ENCODE data around the gene HSF4.
"Not testable (repeated sequence)": the region's sequence is repeated elsewhere in the genome, so short reads cannot be mapped to it uniquely, and the experiment has no call there.

The HSF4 gene

GRCh38 chr16:67164599-67165061 lies at the start of gene HSF4:
TSS of gene HSF4 (plus strand) at chr16:67164745. CDS start at chr16:67164812, 67 bp downstream.
- DNase-seq (ENCODE audit: low spot score) = peak; percentile 77

GRCh38 chr16:67114793-67115192 lies 49.8 kb upstream of the HSF4 start:
- DNase-seq (ENCODE audit: low spot score) = no peak

- peak; percentile 81 for DNase-seq (ENCODE audit: low spot score)
These were observed 48.9 kb upstream of the HSF4 start for GRCh38 chr16:67115639-67116038.

DNA sequence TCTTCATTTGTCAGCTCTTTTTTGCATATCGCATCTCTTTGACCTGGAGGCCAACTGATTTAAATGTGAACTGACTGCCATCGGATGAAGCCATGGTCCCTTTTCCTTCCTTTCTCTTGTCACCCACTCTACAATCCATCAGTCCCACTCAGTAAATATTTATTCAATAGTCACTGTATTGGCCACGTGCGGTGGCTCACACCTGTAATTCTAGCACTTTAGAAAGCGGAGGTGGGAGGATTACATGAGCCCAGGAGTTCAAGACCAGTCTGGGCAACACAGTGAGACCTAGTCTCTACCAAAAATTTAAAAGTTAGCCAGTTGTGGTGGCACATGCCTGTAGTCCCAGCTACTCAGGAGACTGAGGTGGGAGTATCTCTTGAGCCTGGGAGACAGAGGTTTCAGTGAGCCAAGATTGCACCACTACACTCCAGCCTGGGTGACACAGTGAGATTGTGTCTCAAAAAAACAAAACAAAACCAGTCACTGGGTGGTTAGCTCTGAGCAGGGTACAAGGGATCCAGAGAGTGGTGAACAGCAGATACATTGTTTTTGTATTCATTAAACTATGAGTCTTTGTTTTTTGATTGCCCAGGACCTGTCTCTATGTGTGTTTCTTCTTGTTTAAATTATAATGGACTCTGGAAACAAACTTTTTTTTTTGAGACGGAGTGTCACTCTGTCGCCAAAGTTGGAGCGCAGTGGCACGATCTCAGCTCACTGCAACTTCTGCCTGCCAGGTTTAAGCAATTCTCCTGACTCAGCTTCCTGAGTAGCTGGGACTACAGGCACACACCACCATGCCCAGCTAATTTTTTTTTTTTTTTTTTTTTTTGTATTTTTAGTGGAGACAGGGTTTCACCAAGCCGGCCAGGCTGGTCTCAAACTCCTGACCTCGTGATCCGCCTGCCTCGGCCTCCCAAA lies 47.9 kb upstream of the HSF4 start:
- DNase-seq (ENCODE audit: low spot score) = no peak

DNA sequence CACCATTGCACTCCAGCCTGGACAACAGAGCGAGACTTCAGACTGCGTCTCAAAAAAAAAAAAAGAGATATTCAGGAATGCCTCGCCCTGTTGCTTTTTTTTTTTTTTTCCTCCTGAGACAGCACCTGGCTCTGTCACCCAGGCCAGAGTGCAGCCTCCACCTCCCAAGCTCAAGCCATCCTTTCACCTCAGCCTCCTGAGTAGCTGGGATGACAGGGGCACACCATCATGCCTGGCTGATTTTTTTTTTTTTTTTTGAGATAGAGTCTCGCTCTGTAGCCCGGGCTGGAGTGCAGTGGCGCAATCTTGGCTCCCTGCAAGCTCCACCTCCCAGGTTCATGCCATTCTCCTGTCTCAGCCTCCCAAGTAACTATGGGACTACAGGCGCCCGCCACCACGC lies 46.8 kb upstream of the HSF4 start:
- DNase-seq (ENCODE audit: low spot score) = no peak

DNA sequence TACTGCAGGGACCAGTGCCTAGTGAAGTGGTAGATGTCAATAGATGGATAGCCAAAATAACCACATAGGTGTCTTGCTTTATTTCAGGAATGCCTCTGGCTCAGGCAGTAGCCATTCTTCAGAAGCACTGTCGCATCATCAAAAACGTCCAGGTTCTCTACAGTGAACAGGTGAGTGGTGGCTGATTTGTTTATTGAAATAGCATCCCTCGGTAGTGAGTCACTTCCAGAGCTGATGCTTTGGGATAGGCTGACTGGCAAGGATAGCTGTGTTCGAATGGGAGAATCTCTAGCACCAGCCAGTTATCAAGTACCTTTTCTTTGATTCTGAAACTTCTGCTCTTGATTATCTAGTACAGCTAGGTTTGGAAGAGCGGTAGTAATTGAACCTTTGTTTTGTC lies 44.5 kb upstream of the HSF4 start:
- no peak for DNase-seq (ENCODE audit: low spot score)

DNA sequence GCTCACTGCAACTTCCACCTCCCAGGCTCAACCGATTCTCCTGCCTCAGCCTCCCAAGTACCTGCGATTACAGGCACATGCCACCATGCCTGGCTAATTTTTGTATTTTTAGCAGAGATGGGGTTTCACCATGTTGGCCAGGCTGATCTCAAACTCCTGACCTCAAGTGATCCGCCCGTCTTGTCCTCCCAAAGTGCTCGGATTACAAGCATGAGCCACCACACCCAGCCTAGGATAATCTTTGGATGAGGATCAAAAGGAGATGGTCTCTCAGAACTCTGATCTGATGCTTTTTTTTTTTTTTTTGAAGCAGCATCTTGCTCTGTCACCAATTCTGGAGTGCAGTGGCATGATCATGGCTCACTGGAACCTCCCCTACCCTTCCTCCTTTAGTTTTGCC lies 41.7 kb upstream of the HSF4 start:
- not testable (repeated sequence) for DNase-seq (ENCODE audit: low spot score)

DNA sequence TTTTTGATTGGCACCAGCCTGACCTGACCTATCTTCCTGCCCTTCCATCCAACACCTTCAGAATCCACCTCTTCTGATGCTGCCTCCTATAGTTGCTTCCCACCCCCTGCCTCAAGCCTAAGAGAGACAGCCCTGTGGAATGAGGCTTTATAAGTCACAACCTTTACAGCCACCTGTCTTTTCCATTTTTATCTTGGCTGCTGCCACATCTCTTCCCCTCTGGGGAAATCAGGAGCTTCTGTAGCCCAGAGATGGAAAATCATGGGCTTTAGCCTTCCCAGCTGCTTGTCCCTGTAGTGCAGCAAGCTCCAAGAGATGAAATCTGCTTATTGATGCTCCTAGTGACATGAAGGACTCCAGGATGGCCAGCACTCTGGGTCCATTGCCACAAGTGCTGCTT lies 36.1 kb upstream of the HSF4 start:
- DNase-seq (ENCODE audit: low spot score) = no peak

GRCh38 chr16:67128887-67129286 lies 35.7 kb upstream of the HSF4 start:
- DNase-seq (ENCODE audit: low spot score) = no peak

DNA sequence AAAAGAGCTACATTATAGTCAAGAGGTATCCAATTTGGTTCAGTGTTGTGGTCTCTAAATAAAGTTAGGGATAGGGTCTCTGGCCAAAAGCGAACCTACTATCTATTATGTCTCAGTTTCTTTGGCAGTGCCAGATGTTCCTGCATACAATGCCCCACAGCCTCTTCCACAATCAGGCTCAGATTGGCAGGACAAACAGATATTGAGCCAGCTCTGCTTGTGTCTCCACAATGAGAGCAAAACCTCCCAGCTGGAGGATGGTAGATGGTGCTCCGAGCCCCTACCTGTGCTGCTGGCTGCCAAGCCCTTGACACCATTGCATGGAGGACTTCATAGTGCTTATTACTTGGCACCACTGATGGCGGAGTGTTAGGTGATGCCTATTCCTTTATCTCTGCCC lies 35.1 kb upstream of the HSF4 start:
- DNase-seq (ENCODE audit: low spot score) = no peak

- no peak for DNase-seq (ENCODE audit: low spot score)
These were observed 26.9 kb upstream of the HSF4 start for GRCh38 chr16:67137605-67138004.

DNA sequence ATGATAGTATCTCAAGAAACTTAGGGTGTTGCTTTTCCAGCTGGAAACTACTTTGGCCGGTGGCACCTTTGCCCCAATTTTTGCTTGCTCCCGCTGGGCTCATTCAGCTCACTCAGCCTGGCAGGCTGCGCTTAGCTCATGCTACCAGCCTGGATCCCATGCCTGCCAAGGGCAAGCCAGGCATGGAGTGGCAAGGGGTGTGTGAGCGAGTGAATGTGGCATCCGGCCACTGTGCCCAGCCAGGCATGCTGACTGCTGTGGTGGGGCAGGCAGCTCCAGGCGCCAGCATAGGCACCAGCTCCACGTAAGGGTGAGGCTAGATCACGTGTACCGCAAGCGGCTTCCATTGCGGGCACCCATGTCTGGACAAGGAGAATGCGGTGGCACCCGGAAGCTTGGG lies 23.2 kb upstream of the HSF4 start:
- DNase-seq (ENCODE audit: low spot score) = no peak

DNA sequence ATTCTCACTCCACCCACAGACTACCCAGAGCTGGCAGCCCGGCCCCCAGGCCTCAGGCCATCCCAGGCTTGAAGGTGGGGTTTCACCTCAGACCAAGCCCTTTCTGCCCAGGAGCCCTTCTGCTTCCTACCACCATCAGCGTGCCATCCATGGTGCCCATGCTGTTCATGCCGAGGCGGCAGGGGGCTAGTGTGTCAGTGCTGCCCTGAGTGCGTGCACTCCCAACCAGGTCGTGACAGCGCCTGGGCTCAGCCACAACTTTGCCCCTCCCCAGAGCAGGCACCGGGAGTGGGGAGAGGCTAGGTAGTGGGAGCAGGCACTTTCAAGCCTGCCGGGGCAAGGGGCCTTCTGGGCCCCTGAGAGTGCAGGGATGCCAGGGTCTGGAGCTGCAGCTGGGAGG lies 22.2 kb upstream of the HSF4 start:
- no peak for DNase-seq (ENCODE audit: low spot score)

- no peak for DNase-seq (ENCODE audit: low spot score)
These were observed 19.6 kb upstream of the HSF4 start for GRCh38 chr16:67144943-67145342.

GRCh38 chr16:67145746-67146145 lies 18.8 kb upstream of the HSF4 start:
- DNase-seq (ENCODE audit: low spot score) = no peak

DNA sequence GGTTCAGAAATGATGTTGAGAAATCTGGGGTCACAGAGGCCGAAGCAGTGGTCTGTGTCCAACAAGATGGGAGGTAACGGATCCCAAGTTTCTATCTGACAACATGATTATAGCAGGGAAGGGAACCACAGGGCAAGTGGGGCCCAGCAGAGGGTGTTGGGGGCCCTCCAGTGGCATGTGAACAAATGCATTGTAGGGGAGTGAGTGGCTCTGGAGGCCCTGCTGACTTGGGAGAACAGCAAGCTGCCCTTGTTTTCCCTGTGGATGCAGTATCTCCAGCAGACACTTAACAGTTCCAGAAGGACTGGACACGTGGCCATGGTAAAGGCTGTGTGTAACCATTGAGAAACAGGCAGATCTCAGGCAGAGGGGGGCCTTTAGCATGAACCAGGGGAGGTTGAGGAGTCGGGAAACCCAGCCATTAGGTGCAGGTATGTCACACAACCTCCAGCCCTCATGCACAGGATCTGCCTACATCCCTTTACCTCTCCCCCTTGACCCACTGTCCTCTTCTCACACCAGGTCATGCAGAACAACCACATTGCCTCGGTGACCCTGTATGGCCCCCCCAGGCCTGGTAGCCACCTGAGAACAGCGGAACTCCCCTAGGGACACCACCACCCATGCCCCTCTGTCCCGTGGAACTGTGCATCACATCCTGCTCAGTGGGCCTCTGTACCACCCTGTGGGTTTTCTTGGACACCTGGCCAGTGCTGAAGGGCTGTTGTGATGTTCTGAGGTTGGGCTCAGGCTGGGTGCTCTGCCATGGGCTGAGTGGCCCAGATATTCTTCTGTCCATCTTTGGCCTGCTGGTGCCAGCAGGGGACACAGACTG lies 17.8 kb upstream of the HSF4 start:
- DNase-seq (ENCODE audit: low spot score) = no peak

GRCh38 chr16:67147437-67148140 lies 17.0 kb upstream of the HSF4 start:
- no peak for DNase-seq (ENCODE audit: low spot score)

- no peak for DNase-seq (ENCODE audit: low spot score)
These were observed 16.3 kb upstream of the HSF4 start for GRCh38 chr16:67148221-67148620.

DNA sequence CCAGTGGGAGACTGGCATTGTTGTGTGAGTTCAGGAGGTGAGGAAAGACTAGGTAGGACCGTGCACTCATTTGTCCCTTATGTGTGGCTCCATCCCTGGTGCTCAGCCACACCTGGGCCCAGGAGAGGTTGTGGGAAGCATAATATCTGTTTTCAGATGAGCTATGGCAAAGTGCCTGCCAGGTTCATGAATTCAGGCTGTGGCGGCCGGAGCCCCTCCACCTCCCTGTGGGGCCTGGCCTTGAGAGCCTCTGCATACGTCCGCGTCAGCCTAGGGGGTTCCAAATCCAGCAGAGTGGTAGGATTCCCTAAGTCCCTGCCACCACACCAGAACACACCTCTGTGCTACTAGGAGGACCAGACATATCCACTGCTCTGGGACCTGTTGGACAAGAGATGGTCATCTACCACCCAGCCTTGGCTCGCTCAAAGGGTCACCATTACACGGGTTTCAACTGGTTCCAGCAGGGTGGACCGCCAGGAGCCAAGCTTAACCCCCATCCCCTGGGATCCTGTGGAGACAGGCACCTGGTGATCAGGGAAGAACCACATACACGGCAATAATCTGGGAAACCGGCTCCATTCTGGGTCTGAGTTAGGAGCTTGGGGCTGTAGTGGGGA lies 15.8 kb upstream of the HSF4 start:
- DNase-seq (ENCODE audit: low spot score) = no peak

DNA sequence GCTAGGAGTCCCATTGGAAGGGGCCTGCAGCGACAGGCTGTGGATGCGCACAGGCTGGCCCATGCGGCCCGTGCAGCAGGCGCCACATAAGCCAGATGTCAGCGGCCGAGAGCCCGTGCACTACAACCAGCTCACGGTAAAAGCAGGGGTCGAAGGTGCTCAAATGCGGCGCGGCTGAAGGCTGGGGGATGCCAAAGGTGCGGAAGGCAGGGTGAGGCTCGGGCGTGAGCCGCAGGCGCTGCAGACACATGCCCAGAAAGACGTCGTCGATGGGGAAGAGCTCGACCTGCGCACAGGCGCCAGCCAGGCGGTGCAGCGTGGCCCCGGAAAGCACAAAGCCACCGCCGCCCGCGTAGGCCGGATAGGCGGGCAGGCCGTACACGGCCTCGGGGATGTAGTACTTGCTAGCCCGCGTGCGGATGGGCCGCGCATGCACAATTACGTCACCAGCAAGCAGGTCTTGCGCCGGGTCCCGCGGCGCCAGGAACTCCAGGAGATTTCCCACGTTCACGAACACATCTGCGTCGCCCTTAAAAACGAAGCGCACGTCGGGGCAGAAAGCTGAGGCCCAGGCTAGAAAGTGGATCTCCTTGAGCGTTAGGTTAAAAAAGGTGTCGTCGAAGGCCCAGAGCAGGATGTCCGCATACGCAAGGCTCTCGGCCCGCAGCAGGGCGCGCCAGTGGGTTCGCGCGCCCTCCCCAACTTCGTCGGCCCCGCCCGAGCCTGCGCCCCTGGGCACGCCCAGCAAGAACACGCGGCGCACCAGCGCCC lies 15.1 kb upstream of the HSF4 start:
- DNase-seq (ENCODE audit: low spot score) = no peak

Measured in GM03348 (cell line).